ENCODE data around the gene LCMT1. TPM values are rescaled to one million over a fixed set of nuclear protein-coding genes. Genes with fewer than 3 reads are reported as not detected.

The LCMT1 gene
- total RNA-seq, 2 donors from 2014 or later = 49.0 to 74.7 TPM

GRCh38 chr16:25078386-25078978, 33.1 kb upstream of the LCMT1 start:
- no peak overlapping the region for H3K27ac ChIP-seq
- TF ChIP-seq POLR2AphosphoS5 (IDR thresholded peaks at IDR 0.05) (no peak), POLR2A (IDR thresholded peaks at IDR 0.05) (no peak)
- TF ChIP-seq, protein P1, sequence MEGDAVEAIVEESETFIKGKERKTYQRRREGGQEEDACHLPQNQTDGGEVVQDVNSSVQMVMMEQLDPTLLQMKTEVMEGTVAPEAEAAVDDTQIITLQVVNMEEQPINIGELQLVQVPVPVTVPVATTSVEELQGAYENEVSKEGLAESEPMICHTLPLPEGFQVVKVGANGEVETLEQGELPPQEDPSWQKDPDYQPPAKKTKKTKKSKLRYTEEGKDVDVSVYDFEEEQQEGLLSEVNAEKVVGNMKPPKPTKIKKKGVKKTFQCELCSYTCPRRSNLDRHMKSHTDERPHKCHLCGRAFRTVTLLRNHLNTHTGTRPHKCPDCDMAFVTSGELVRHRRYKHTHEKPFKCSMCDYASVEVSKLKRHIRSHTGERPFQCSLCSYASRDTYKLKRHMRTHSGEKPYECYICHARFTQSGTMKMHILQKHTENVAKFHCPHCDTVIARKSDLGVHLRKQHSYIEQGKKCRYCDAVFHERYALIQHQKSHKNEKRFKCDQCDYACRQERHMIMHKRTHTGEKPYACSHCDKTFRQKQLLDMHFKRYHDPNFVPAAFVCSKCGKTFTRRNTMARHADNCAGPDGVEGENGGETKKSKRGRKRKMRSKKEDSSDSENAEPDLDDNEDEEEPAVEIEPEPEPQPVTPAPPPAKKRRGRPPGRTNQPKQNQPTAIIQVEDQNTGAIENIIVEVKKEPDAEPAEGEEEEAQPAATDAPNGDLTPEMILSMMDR (IDR thresholded peaks at IDR 0.05) = no peak
- WGBS = 87% methylated on average over 2 of the region's 2 CpGs
- no peaks in the 10 kb centered on the region for H3K27me3 ChIP-seq (replicated peaks; ENCODE audit: insufficient read depth)
- H3K9me3 ChIP-seq = no peaks in the 10 kb centered on the region
- H3K4me1 ChIP-seq (replicated peaks) = no peaks in the 10 kb centered on the region
- intact Hi-C loops (cut with DNase I) = no loop called here
- no peak overlapping the region for H3K4me3 ChIP-seq
- H3K36me3 ChIP-seq = no peaks in the 10 kb centered on the region
- no peak for DNase-seq (ENCODE audit: low spot score)

DNA sequence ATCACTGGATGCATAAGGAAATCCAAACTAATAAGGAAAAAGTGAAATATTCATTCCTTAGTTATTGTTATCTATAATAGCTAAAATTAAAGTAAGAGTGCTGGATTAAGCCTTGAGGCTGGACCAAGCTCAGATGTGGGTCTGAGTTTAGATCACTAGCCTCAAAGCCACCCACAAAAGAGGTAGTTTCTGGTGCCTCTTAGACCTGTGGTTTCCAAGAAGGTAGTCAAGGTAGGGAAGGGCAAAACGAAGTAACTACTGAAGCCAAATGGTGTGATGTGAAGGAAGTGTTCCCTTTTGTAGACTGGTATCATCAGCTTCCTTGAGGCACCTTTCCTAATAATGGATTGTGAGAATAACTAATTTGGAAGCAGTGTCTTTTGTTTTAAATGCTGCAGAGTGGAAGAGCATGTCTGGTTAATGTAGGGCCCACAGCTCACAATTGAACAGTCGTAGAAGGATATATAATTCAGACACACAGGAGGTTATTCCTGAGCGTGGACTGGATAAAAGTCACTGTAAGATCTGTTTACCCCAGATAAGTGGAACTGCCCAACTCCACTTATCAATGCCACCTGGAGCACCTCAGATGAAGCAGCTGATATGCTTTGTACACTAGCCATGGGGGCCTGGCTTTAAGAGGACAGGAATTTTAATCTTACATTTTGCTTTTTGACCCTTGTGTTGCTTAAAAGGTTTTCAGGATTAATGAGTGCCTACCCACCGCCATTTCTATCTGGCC, 31.7 kb upstream of the LCMT1 start:
- DNase-seq (ENCODE audit: low spot score) = no peak
- Histone ChIP-seq H3K9me3 (no peaks in the 10 kb centered on the region), H3K27me3 (replicated peaks; ENCODE audit: insufficient read depth) (no peaks in the 10 kb centered on the region), H3K36me3 (no peaks in the 10 kb centered on the region), H3K4me1 (replicated peaks) (no peaks in the 10 kb centered on the region), H3K4me3 (no peak overlapping the region), H3K27ac (no peak overlapping the region)
- 76% methylated on average over 4 of the region's 4 CpGs for WGBS
- TF ChIP-seq, protein P1 (IDR thresholded peaks at IDR 0.05) = no peak
- TF ChIP-seq POLR2AphosphoS5 (IDR thresholded peaks at IDR 0.05) = no peak
- TF ChIP-seq POLR2A (IDR thresholded peaks at IDR 0.05) = no peak
- intact Hi-C loops (cut with DNase I) = no loop called here

- no peaks in the 10 kb centered on the region for H3K36me3 ChIP-seq
- H3K4me3 ChIP-seq = no peak overlapping the region
- H3K9me3 ChIP-seq = no peaks in the 10 kb centered on the region
- no peaks in the 10 kb centered on the region for H3K27me3 ChIP-seq (replicated peaks; ENCODE audit: insufficient read depth)
- intact Hi-C loops (cut with DNase I) = no loop called here
- no peak overlapping the region for H3K27ac ChIP-seq
- no peaks in the 10 kb centered on the region for H3K4me1 ChIP-seq (replicated peaks)
- DNase-seq (ENCODE audit: low spot score) = no peak
- WGBS = 93% methylated on average over 5 of the region's 5 CpGs
- TF ChIP-seq POLR2AphosphoS5 (IDR thresholded peaks at IDR 0.05) (no peak), POLR2A (IDR thresholded peaks at IDR 0.05) (no peak)
- TF ChIP-seq, protein P1 (IDR thresholded peaks at IDR 0.05) = no peak
Observed at GRCh38 chr16:25080420-25081131, 31.0 kb upstream of the LCMT1 start.

DNA sequence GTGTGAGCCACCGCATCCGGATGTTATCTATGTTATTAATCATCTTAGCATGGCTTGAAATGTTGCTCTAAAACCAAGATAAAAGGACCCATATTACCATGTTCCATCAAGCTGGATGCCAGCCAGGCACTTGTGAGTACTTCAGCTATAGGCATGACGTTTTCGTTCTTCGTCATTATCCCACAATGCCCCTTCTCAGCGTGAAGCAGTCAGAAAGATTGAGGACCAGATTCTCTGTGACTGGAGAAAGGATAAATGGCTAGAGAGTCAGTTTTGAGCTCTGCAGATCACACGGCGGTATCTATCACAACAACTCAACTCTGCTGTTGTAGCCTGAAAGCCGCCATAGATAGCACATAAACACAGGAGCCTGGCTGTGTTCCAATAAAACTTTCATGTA, 29.8 kb upstream of the LCMT1 start:
- no peaks in the 10 kb centered on the region for H3K27me3 ChIP-seq (replicated peaks; ENCODE audit: insufficient read depth)
- no peak for DNase-seq (ENCODE audit: low spot score)
- H3K27ac ChIP-seq = no peak overlapping the region
- TF ChIP-seq, protein P1 (IDR thresholded peaks at IDR 0.05) = no peak
- TF ChIP-seq POLR2AphosphoS5 (IDR thresholded peaks at IDR 0.05) (no peak), POLR2A (IDR thresholded peaks at IDR 0.05) (no peak)
- 94% methylated on average over 9 of the region's 9 CpGs for WGBS
- no peaks in the 10 kb centered on the region for H3K4me1 ChIP-seq (replicated peaks)
- intact Hi-C loops (cut with DNase I) = no loop called here
- H3K9me3 ChIP-seq = no peaks in the 10 kb centered on the region
- H3K36me3 ChIP-seq = no peaks in the 10 kb centered on the region
- H3K4me3 ChIP-seq = no peak overlapping the region

Measured in prostate gland (tissue), 2 donors.